Right lobe of liver (tissue), 4 donors: Measurements from ENCODE around the gene REPS2.

Experiments
- CTCF ChIP-seq, 4 donors: fragments of 200-600 bp in 3 of 4; fragments of 450-650 bp in 1 of 4; IDR thresholded peaks; one replicate each; pipeline versions ENCODE4 v1.5.1 to v1.8.0; 2016 to 2022; ENCODE audit warnings: antibody characterized with exemption in 4 of 4, mild to moderate bottlenecking in 2 of 4
- POLR2A ChIP-seq: fragments of 450-650 bp; IDR thresholded peaks from one replicate; pipeline ENCODE4 v1.6.1; 2017; ENCODE audit warnings: antibody characterized with exemption, mild to moderate bottlenecking
- donor health status: DM: no; HTN: no; CAD: no.
- donor health status: DM: no; HTN: no; CAD: no.
- donor health status: DM: no; HTN: yes; CAD: no.

GRCh38 chrX:16978193-16978984 is 31.9 kb downstream of the REPS2 start:
- TF ChIP-seq CTCF (IDR thresholded peaks at IDR 0.05): no peak
- no peak for TF ChIP-seq POLR2A
